GM21786 (cell line): Measurements from ENCODE around the gene PCSK7.
"Not testable (repeated sequence)": the region's sequence is repeated elsewhere in the genome, so short reads cannot be mapped to it uniquely, and the experiment has no call there.

Source experiments
- ATAC-seq: cut with Tn5 transposase; IDR thresholded peaks from one replicate; pipeline ENCODE4 v1.9.1; 2021; ENCODE audit not compliant: unreplicated experiment

PCSK7 gene

GRCh38 chr11:117218133-117218915 is 13.5 kb downstream of the PCSK7 start:
- no peak for ATAC-seq

GRCh38 chr11:117217141-117218084 is 14.5 kb downstream of the PCSK7 start:
- ATAC-seq, result no peak

DNA sequence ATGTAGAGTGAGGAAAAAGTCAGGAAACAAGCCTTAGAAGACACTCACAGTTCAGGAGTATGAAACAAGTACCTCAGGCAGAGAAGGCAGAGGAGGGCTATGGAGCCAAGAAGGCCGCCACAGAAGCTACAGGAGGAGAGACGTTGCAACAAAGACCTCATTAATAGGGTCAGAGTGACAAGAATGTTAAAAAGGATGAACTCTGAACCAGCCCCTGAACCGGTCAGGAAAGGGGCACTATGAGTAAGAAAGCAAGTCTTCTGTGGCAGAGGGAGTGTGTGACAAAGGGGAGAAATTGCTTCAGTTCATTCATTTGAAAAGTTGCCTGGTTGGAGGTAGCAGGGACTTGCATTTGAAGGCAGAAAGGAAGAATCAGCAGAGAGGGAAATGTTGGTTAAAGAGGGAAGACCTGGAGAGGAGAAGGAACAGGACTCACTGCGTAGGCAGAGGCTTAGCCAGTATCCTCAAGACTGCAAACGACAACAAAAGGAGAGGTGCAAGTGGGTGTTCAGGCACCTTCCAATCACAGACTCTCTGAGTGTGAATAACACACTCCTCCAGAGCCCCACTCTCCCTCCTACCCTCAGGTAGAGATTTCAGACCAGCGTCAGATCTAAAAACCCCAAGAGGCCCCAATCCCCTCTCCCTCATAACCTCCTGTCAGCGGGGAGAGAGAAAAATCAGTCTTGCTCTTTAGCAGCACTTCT is 17.3 kb downstream of the PCSK7 start:
- no peak for ATAC-seq

DNA sequence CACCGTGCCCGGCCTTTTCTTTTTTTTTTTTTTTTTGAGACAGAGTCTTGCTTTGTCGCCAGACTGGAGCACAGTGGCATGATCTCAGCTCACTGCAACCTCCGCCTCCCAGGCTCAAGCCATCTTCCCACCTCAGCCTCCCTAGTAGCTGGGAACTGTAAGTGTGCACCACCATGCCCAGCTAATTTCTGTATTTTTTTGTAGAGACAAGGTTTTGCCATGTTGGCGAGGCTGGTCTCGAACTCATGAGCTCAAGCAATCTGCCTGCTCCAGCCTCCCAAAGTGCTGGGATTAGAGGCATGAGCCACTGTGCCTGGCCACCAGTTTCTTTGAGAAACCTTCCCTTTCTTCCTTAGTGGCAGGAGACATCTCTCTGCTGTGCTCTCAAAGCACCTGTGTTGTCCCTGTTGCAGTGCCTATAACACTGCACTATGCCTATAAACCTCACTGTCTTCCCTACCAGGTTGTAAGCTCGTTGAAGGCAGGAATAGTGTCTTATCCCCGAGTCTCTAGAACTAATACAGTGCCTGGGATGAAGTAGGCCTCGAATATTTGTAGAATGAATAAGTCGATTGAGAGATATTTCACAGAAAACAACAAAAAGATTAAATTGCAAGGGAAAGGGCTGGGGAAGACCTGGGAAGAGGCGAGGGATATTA is 19.0 kb downstream of the PCSK7 start:
- ATAC-seq, result no peak

- no peak for ATAC-seq
Measured at GRCh38 chr11:117210620-117211019, 21.3 kb downstream of the PCSK7 start.

DNA sequence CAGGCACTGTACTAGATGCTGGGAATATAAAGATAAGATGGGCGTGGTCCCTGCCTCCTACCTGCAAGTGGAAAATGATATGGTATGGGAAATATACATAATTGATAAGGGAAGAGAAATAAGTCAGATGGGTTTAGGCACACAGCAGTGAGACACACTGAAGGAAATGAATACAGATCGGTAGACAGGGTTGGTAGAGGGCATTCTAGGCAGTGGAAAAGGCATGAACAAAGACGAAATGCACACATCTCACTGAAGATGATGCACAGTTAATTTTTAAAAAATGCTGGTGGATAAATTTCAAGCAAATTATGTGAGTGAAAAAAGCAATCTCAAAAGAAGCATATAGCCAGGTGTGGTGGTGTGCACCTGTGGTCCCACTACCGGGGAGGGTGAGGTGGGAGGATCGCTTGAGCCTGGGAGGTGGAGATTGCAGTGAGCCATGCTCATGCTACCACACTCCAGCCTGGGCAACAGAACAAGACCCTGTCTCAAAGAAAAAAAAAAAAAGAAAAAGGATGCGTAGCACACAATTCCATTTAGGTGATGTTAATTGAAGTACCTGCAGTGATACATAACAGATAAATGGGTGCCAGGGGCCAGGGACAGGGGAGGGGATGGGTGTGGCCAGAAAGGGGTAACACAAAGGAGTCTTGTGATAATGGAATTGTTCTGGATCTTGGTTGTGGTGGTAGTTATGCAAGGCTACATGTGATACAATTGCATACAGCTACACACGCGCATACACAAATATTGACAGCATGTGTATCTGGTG is 22.3 kb downstream of the PCSK7 start:
- ATAC-seq, result not testable (repeated sequence)

DNA sequence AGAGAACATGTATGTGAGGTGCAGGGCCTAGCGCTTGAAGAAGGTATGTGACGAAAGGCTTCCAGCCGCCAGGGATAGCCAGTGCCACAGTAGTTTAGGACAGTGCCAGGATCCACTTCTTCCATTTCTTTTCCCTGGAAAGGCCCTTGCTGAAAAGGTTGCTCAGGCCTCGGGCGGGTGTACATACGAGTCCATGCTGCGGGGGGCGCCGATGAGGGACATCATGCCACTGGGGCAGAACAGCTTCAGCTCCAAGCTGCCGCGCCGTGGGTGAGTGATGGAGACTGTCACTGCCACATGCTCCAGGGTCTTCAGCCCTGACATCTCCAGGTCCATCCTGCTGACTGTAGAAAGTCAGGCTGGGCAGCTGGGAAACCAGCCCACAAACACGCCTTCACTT is 23.2 kb downstream of the PCSK7 start:
- ATAC-seq, result not testable (repeated sequence)

- not testable (repeated sequence) for ATAC-seq
Measured at GRCh38 chr11:117207481-117207880, 24.4 kb downstream of the PCSK7 start.

- not testable (repeated sequence) for ATAC-seq
Measured at GRCh38 chr11:117206859-117207258, 25.0 kb downstream of the PCSK7 start.

GRCh38 chr11:117206111-117206510 is 25.8 kb downstream of the PCSK7 start:
- not testable (repeated sequence) for ATAC-seq

DNA sequence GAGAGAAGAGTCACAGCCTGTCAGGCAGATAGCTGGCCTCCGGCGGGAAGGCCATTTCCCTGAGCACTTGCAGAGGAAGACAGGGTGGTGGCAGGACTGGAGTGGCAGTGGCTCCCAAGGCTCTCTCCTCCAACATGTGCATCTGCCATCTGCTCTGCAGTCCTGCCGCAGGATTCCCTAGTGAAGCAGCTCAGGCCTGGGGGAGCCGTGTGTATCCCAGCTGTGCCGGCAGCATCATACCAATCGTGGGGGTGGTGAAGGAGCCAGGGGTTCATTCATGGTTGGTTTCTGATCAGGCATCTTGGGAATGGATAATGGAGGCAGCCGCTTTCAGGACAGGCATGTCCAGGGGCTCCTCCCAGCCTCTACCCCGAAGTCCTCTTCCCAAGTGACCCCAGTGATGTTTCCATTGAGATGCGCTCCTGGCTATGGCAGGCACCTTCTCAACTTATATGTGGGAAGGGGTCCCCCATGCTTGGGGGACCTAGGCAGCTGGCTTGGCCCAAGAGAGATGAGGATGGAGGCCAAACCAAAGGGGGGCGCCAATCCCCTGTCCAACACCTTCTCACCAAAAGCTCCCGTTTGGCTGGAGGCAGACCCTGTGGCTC is 26.6 kb downstream of the PCSK7 start:
- no peak for ATAC-seq

DNA sequence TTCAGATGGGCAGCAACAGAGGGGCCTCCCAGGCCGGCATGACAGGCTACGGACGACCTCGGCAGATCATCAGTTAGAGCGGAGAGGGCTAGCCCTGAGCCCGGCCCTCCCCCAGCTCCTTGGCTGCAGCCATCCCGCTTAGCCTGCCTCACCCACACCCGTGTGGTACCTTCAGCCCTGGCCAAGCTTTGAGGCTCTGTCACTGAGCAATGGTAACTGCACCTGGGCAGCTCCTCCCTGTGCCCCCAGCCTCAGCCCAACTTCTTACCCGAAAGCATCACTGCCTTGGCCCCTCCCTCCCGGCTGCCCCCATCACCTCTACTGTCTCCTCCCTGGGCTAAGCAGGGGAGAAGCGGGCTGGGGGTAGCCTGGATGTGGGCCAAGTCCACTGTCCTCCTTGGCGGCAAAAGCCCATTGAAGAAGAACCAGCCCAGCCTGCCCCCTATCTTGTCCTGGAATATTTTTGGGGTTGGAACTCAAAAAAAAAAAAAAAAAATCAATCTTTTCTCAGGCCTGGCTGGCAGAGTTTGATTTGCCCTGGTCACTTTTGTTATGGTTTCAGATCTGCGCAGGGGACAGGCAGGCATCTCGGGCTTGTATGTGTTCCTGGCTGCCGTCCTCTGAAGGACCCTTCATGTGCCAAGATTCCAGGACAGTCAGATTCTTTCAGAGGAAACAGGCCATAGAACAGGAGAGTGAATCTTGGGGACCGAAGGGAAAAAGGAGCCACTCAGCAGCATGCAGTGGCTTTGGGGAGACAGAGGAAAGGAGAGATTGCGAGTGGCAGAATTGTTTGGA is 27.4 kb downstream of the PCSK7 start:
- ATAC-seq, result no peak

DNA sequence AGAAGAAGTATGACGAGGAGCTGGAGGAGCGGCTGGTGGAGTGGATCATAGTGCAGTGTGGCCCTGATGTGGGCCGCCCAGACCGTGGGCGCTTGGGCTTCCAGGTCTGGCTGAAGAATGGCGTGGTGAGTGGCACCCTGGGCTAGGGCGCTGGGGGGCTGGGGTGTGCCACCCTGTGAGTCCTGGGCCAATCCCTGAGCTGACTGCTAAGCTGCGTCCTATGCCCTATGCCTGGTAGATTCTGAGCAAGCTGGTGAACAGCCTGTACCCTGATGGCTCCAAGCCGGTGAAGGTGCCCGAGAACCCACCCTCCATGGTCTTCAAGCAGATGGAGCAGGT is 28.8 kb downstream of the PCSK7 start:
- no peak for ATAC-seq

- no peak for ATAC-seq
Measured at GRCh38 chr11:117202386-117203068, 29.3 kb downstream of the PCSK7 start.

GRCh38 chr11:117201658-117202305 is 30.1 kb downstream of the PCSK7 start:
- ATAC-seq, result no peak

- no peak for ATAC-seq
Measured at GRCh38 chr11:117200813-117201657, 30.8 kb downstream of the PCSK7 start.
